ENCODE measurements around the gene TMCC1.
A peak's percentile ranks its signal among the peaks of the same experiment; 100 is the strongest.

The TMCC1 gene

DNA sequence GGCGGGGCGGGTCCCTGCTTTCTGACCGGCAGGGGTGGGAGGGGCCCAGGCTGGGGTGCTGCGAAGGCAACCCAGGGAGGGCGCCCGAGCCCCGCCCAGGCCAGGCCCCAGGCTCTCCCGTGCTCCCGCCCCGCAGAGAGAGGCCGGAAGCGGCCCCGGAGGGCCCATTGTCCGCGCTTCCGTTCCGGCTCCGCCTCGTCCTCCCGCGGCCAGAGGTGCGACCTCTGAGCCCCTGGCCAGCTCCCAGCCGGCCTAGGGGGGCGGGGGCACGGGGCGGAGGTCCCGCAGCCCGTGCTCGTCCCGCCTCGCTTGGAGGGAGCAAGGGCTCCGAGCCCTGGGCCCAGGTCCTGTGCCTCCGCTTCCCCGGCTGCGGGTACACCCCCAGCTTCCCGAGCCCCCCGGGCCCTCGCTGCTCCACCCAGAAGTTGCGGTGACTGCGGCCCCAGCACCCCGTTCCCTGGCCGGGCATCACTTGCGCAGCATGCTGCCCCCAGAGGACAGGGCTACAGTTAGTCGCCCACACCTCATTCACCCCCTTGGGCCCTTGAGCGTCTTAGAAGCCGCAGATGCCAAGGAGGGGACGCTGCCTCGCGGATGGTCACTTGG, 266.7 kb downstream of the TMCC1 start:
- H3K27me3 Mint-ChIP-seq (ENCODE audit: low read depth) = no peaks in the 10 kb centered on the region
- peaks cover 31% of the 10 kb centered on the region for H3K4me1 Mint-ChIP-seq
- H3K9me3 Mint-ChIP-seq = no peaks in the 10 kb centered on the region
- peak overlapping the region; percentile 84 to 91 (median 90) for H3K27ac Mint-ChIP-seq
- H3K36me3 Mint-ChIP-seq (ENCODE audit: low read depth) = no peaks in the 10 kb centered on the region
- peak overlapping the region; percentile 86 to 89 (median 88) for H3K4me3 Mint-ChIP-seq
- TF ChIP-seq, protein P1, sequence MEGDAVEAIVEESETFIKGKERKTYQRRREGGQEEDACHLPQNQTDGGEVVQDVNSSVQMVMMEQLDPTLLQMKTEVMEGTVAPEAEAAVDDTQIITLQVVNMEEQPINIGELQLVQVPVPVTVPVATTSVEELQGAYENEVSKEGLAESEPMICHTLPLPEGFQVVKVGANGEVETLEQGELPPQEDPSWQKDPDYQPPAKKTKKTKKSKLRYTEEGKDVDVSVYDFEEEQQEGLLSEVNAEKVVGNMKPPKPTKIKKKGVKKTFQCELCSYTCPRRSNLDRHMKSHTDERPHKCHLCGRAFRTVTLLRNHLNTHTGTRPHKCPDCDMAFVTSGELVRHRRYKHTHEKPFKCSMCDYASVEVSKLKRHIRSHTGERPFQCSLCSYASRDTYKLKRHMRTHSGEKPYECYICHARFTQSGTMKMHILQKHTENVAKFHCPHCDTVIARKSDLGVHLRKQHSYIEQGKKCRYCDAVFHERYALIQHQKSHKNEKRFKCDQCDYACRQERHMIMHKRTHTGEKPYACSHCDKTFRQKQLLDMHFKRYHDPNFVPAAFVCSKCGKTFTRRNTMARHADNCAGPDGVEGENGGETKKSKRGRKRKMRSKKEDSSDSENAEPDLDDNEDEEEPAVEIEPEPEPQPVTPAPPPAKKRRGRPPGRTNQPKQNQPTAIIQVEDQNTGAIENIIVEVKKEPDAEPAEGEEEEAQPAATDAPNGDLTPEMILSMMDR (IDR thresholded peaks at IDR 0.05; ENCODE audit: unreplicated experiment in 3 of 3) = no peak

DNA sequence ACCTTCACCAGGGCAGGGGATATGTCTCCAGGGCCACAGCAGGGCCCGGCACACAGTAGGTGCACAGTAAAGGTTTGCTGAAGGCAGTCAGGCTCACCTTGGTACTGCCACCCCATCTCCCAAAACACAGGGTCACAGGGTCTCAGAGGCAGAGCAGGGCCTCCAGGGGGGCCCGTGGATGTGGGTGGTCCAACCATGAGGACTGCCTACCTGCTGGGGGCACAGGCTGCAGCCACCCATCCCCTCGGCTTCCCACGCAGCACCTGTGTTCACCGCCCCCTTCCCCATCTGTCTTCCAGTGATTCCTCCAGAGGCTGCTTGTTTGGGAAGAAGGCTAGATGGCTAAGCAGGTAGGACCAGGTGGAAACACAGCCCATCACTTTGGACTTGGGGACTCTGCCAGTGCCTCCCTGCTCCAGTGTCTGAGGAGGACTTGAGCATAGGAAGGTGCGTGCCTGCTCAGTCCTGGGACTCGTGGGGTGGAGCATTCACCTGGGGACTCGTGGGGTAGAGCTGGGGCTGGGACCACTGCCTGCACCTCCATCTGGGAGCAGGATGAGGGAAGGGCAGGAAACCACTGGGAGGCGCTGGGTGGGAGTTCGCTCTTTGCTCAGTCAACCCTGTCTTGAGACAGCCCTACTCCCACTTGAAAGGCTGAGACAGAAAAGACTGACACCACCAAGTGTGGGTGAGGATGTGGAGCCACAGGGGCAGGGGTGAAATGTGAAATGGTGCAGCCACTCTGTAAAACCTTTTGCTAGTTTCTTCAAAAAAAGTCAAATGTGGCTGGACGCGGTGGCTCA, 268.2 kb downstream of the TMCC1 start:
- TF ChIP-seq, protein P1 (IDR thresholded peaks at IDR 0.05; ENCODE audit: unreplicated experiment in 3 of 3) = no peak
- Mint-ChIP-seq H3K27me3 (ENCODE audit: low read depth) (peaks cover 4% of the 10 kb centered on the region), H3K4me3 (peak overlapping the region; percentile 53 to 86 (median 73)), H3K27ac (peak overlapping the region; percentile 63 to 89 (median 67)), H3K9me3 (no peaks in the 10 kb centered on the region), H3K4me1 (peaks cover 36% of the 10 kb centered on the region), H3K36me3 (ENCODE audit: low read depth) (no peaks in the 10 kb centered on the region)

DNA sequence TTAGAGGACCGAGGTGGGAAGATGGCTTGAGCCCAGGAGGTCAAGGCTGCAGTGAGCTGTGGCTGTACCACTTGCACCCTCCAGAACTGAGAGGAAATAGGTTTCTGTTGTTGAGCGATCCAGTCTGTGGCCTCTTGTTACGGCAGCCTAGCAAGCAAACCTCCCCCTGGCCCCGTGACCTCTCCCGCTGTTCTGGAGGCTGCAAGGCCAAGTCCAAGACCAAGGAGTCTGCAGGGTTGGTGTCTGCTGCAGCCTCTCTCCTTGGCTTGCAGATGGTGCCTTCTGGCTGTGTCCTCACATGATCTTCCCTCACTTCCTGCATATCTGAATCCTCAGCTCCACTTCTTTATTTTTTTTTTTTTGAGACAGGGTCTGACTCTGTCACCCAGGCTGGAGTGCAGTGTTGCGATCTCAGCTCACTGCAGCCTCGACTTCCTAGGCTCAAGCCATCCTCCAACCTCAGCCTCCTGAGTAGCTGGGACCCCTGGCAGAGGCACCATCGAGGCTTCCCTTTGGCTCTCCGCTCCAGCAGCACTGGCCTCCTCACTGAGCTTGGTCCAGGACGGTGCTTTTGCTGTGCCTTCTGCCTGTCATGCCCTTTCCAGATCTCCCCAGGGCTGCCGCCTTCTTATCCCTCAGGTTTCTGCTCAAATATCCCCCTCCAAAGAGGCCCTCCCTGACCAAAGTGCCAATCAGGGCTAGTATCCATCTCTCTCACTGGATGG, 269.0 kb downstream of the TMCC1 start:
- H3K4me3 Mint-ChIP-seq = peak overlapping the region in 2 of 3 experiments; percentile 45 to 48
- no peaks in the 10 kb centered on the region for H3K36me3 Mint-ChIP-seq (ENCODE audit: low read depth)
- peaks cover 4% of the 10 kb centered on the region for H3K27me3 Mint-ChIP-seq (ENCODE audit: low read depth)
- peak overlapping the region; percentile 37 to 73 (median 55) for H3K27ac Mint-ChIP-seq
- peaks cover 36% of the 10 kb centered on the region for H3K4me1 Mint-ChIP-seq
- H3K9me3 Mint-ChIP-seq = no peaks in the 10 kb centered on the region
- TF ChIP-seq, protein P1 (IDR thresholded peaks at IDR 0.05; ENCODE audit: unreplicated experiment in 3 of 3) = no peak

DNA sequence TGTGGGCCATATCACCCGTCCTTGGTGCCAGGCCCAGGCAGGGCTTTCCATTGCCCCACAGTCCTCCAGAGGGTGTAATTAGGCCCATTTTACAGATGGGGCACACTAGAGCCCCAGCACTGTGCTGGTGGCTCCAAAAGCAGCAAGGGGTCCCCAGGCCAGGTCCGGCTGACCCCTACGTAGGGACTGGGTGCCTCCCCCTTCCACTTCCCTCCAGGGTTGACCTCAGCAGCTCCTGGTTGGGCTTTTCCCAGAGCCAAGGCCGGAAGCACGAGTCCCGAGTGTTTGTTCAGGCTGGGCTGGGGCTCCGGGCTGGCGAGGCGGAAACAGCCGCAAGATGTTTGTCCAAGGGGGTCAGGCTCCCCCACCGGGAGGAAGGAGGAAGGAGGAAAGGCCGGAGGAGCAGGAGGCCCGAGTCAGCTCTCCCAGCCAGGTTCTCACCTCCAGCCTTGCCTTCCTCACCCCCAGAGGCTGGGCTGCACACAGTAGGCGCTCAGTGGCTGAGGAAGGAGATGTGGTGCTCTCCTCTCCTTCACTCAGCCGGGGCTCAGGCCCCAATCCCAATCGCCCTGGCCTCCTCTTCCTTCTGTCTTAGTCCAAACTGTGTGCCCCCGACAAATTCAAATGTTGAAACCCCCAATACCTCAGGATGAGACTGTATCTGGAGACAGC, 269.9 kb downstream of the TMCC1 start:
- H3K9me3 Mint-ChIP-seq = no peaks in the 10 kb centered on the region
- TF ChIP-seq, protein P1 (IDR thresholded peaks at IDR 0.05; ENCODE audit: unreplicated experiment in 3 of 3) = no peak
- H3K4me3 Mint-ChIP-seq = peak overlapping the region in 2 of 3 experiments; percentile 46 to 47
- peak overlapping the region; percentile 37 to 87 (median 73) for H3K27ac Mint-ChIP-seq
- no peaks in the 10 kb centered on the region for H3K36me3 Mint-ChIP-seq (ENCODE audit: low read depth)
- peaks cover 36% of the 10 kb centered on the region for H3K4me1 Mint-ChIP-seq
- peaks cover 4% of the 10 kb centered on the region for H3K27me3 Mint-ChIP-seq (ENCODE audit: low read depth)

DNA sequence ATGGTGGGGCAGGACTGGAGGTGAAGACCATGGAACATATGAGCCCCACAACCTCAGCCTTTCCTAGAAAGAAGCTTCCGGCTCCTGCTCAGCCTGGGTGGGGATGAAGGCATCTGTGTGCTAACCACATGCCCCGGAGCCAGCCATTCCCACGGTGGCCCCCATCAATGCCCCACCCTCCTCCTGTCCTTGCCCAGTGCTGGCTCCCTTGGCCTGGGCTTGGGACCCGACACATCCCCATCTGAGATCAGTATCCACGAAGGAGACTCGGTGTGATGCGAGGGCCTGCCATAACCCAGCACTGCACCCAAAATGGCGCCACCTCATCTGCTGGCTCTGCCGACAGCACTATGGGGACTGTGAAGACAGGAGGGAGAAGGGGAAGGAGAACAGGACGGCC, 270.6 kb downstream of the TMCC1 start:
- TF ChIP-seq, protein P1 (IDR thresholded peaks at IDR 0.05; ENCODE audit: unreplicated experiment in 3 of 3) = no peak

More for the DNA sequence above, 270.6 kb downstream of the TMCC1 start:
- H3K27me3 Mint-ChIP-seq (ENCODE audit: low read depth) = peaks cover 4% of the 10 kb centered on the region
- no peak overlapping the region for H3K4me3 Mint-ChIP-seq
- peaks cover 32% of the 10 kb centered on the region for H3K4me1 Mint-ChIP-seq
- peak overlapping the region in 2 of 3 experiments; percentile 49 to 75 for H3K27ac Mint-ChIP-seq
- no peaks in the 10 kb centered on the region for H3K36me3 Mint-ChIP-seq (ENCODE audit: low read depth)
- H3K9me3 Mint-ChIP-seq = no peaks in the 10 kb centered on the region

Measured in nephron (organoid).